Liver (tissue), 3 donors: ENCODE data around the gene LRPAP1.

ENCODE experiments used
- MAX ChIP-seq: IDR thresholded peaks from 2 replicates; pipeline ENCODE4 v1.6.1; 2016; ENCODE audit warnings: antibody characterized with exemption
- TF ChIP-seq, protein P1 (sequence below): fragments of 150-350 bp; IDR thresholded peaks from 2 replicates; pipeline ENCODE4 v1.5.1; 2017; ENCODE audit warnings: improper control_type of control experiment, low read depth, low read length; ENCODE audit not compliant: missing input control
- TF ChIP-seq, protein P2 (sequence below): IDR thresholded peaks from 2 replicates; pipeline ENCODE4 v1.6.1; 2016; ENCODE audit warnings: antibody characterized with exemption
- TF ChIP-seq, protein P3 (sequence below): IDR thresholded peaks from 2 replicates; pipeline ENCODE4 v1.6.1; 2016; ENCODE audit warnings: antibody characterized with exemption
- donor health status: healthy.
- donor health status: healthy.

GRCh38 chr4:3471098-3471760, 61.0 kb downstream of the LRPAP1 start:
- TF ChIP-seq, protein P1, sequence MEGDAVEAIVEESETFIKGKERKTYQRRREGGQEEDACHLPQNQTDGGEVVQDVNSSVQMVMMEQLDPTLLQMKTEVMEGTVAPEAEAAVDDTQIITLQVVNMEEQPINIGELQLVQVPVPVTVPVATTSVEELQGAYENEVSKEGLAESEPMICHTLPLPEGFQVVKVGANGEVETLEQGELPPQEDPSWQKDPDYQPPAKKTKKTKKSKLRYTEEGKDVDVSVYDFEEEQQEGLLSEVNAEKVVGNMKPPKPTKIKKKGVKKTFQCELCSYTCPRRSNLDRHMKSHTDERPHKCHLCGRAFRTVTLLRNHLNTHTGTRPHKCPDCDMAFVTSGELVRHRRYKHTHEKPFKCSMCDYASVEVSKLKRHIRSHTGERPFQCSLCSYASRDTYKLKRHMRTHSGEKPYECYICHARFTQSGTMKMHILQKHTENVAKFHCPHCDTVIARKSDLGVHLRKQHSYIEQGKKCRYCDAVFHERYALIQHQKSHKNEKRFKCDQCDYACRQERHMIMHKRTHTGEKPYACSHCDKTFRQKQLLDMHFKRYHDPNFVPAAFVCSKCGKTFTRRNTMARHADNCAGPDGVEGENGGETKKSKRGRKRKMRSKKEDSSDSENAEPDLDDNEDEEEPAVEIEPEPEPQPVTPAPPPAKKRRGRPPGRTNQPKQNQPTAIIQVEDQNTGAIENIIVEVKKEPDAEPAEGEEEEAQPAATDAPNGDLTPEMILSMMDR, result no peak
- TF ChIP-seq MAX, result no peak
- TF ChIP-seq, protein P2, sequence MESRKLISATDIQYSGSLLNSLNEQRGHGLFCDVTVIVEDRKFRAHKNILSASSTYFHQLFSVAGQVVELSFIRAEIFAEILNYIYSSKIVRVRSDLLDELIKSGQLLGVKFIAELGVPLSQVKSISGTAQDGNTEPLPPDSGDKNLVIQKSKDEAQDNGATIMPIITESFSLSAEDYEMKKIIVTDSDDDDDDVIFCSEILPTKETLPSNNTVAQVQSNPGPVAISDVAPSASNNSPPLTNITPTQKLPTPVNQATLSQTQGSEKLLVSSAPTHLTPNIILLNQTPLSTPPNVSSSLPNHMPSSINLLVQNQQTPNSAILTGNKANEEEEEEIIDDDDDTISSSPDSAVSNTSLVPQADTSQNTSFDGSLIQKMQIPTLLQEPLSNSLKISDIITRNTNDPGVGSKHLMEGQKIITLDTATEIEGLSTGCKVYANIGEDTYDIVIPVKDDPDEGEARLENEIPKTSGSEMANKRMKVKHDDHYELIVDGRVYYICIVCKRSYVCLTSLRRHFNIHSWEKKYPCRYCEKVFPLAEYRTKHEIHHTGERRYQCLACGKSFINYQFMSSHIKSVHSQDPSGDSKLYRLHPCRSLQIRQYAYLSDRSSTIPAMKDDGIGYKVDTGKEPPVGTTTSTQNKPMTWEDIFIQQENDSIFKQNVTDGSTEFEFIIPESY, result no peak
- TF ChIP-seq, protein P3, sequence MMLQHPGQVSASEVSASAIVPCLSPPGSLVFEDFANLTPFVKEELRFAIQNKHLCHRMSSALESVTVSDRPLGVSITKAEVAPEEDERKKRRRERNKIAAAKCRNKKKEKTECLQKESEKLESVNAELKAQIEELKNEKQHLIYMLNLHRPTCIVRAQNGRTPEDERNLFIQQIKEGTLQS, result no peak
